K562 (cell line): ENCODE results near the gene IFNG-AS1. TPM values are rescaled to one million over a fixed set of nuclear protein-coding genes. Genes with fewer than 3 reads are reported as not detected.

Experiments
- ATAC-seq: fragments of 200-7000 bp; cut with Tn5 transposase; 3 replicates; pipeline ENCODE4 v1.9.1; 2020; ENCODE audit warnings: moderate library complexity
- BruUV-seq: library from RNA; stranded (reverse); fragments of 400-500 nt; replicated peaks from 2 replicates; lab custom pipeline; 2021; lab: Mats Ljungman, UMichigan
- CTCF ChIA-PET: fragments of 300-600 bp; formaldehyde crosslinking; extraction: SDS; loops from one replicate; lab custom pipeline; 2021; ENCODE audit warnings: low intra/inter-chr PET ratio; lab: Yijun Ruan, JAX
- POLR2A ChIA-PET: fragments of 300-600, 350-650 bp; sonication (Branson Sonifier 250); formaldehyde crosslinking; extraction: SDS; loops from one replicate; lab custom pipeline; 2021; ENCODE audit warnings: antibody characterized with exemption, inconsistent platforms; lab: Yijun Ruan, JAX
- DNase-seq, 4 experiments: peaks; one replicate each; pipeline versions ENCODE4 v3.0.0 to v3.0.0-alpha.2; 2011 to 2018; ENCODE audit warnings: low spot score in 3 of 4, mixed read lengths in 3 of 4; ENCODE audit errors: extremely low read depth in 1 of 4
- FAIRE-seq: peaks from 2 replicates; lab custom pipeline; 2011; peaks lifted over from hg19 to GRCh38; lab: Jason Lieb, UNC
- H2AFZ ChIP-seq: 2 replicates; pipeline ENCODE4 v1.6.0; 2011; ENCODE audit warnings: low read depth, low read length, control low read depth, inconsistent platforms
- H3K27ac ChIP-seq: fragments of 200-600 bp; 3 replicates; pipeline ENCODE4 v1.8.0; 2011; ENCODE audit warnings: low read depth, mild to moderate bottlenecking, control low read depth, inconsistent platforms, low read length, moderate library complexity, mixed read lengths; ENCODE audit errors: extremely low read depth
- H3K27me3 ChIP-seq, 2 experiments: fragments of 300-600 bp in 1 of 2; 2 replicates in 1 of 2; 3 replicates in 1 of 2; pipeline versions ENCODE4 v1.6.0 to v1.8.0; 2011; ENCODE audit warnings: inconsistent platforms in 2 of 2, low read length in 2 of 2, mild to moderate bottlenecking in 1 of 2, mixed read lengths in 1 of 2, moderate library complexity in 1 of 2; ENCODE audit not compliant: control insufficient read depth in 2 of 2, insufficient read depth in 2 of 2
- H3K36me3 ChIP-seq: fragments of 300-600 bp; 3 replicates; pipeline ENCODE4 v1.8.0; 2011; ENCODE audit warnings: mild to moderate bottlenecking, low read length, inconsistent platforms; ENCODE audit not compliant: control insufficient read depth, insufficient read depth
- H3K4me1 ChIP-seq, 2 experiments: fragments of 200-600 bp in 1 of 2; replicated peaks in 1 of 2; 2 replicates in 1 of 2; 3 replicates in 1 of 2; pipeline versions ENCODE4 v1.5.1 to v1.8.0; 2011; ENCODE audit warnings: inconsistent platforms in 2 of 2, low read length in 2 of 2, mild to moderate bottlenecking in 1 of 2, mixed read lengths in 1 of 2, moderate library complexity in 1 of 2; ENCODE audit not compliant: control insufficient read depth in 2 of 2, insufficient read depth in 2 of 2
- H3K4me2 ChIP-seq: 2 replicates; pipeline ENCODE4 v1.6.1; 2011; ENCODE audit warnings: low read length, control low read depth, inconsistent platforms, mixed read lengths; ENCODE audit not compliant: insufficient read depth
- H3K4me3 ChIP-seq: fragments of 200-600 bp; sonication (generic), shearing (Covaris generic); 2 replicates; pipeline ENCODE4 v1.5.1; 2016; ENCODE audit warnings: control low read depth, inconsistent platforms
- H3K79me2 ChIP-seq: fragments of 200-600 bp; 3 replicates; pipeline ENCODE4 v1.8.0; 2011; ENCODE audit warnings: low read length, inconsistent platforms; ENCODE audit not compliant: control insufficient read depth, insufficient read depth
- H3K9ac ChIP-seq, 2 experiments: 2 replicates each; pipeline versions ENCODE4 v1.6.0 to v1.6.1; 2011; ENCODE audit warnings: low read depth in 2 of 2, low read length in 2 of 2, control low read depth in 1 of 2, inconsistent platforms in 1 of 2, mild to moderate bottlenecking in 1 of 2, mixed read lengths in 1 of 2; ENCODE audit not compliant: insufficient read depth in 1 of 2
- H3K9me1 ChIP-seq: one replicate; pipeline ENCODE4 v1.6.0; 2011; ENCODE audit warnings: inconsistent platforms, mild to moderate bottlenecking, low read length, moderate library complexity; ENCODE audit not compliant: control insufficient read depth, insufficient read depth
- H3K9me3 ChIP-seq: replicated peaks from 2 replicates; pipeline ENCODE4 v1.5.1; 2011; ENCODE audit warnings: low read depth, low read length, inconsistent platforms; ENCODE audit not compliant: control insufficient read depth, insufficient read depth
- H4K20me1 ChIP-seq: replicated peaks from 2 replicates; pipeline ENCODE4 v1.6.1; 2011; ENCODE audit warnings: low read length, inconsistent platforms, mixed read lengths; ENCODE audit not compliant: control insufficient read depth, insufficient read depth
- CREB5 ChIP-seq: fragments of 250-450 bp; sonication (Bioruptor Pico); IDR thresholded peaks from 2 replicates; pipeline ENCODE4 v1.5.0; 2020; ENCODE audit warnings: mild to moderate bottlenecking
- ELK1 ChIP-seq: sonication (generic); formaldehyde crosslinking; IDR thresholded peaks from 2 replicates; pipeline ENCODE4 v1.8.1; 2022; ENCODE audit warnings: missing genetic modification reagents
- FOXP1 ChIP-seq: sonication (generic); formaldehyde crosslinking; IDR thresholded peaks from 2 replicates; pipeline ENCODE4 v1.8.0; 2022; ENCODE audit warnings: mild to moderate bottlenecking, missing genetic modification reagents
- MCM3 ChIP-seq: fragments of 450-650 bp; IDR thresholded peaks from 2 replicates; pipeline ENCODE4 v1.6.1; 2016
- SRSF3 ChIP-seq: fragments of 200-400 bp; formaldehyde crosslinking; IDR thresholded peaks from 2 replicates; pipeline ENCODE4 v1.6.1; 2016; ENCODE audit warnings: mild to moderate bottlenecking, low read length, moderate library complexity; ENCODE audit not compliant: insufficient read depth
- WGBS: fragments of 100-300 bp; shearing (Covaris generic); methylation state at CpG from one replicate; pipeline ENCODE4 v1.1.6; 2016; ENCODE audit warnings: low coverage, mixed read lengths; ENCODE audit not compliant: insufficient coverage; ENCODE audit errors: missing lambda C conversion rate; 5-methylcytosine and 5-hydroxymethylcytosine counted together
- in situ Hi-C: fragments of 300-500 bp; cut with MboI; formaldehyde crosslinking; loops from 4 replicates; pipeline ENCODE4 v1.15.0; 2018; ENCODE audit warnings: inconsistent platforms, mixed read lengths
- intact Hi-C: fragments of 100-400 bp; cut with micrococcal nuclease; formaldehyde crosslinking; loops from 2 replicates; pipeline ENCODE4 v1.14.2; 2022
- polyA plus RNA-seq, 8 experiments: library from polyadenylated mRNA; depleted of rRNA in 4 of 8; stranded (reverse) in 5 of 8; unstranded in 3 of 8; fragments of >200 nt; fragmentation: Nextera tagmentation in 2 of 8; fragmentation: Illumina TruSeq in 1 of 8; extraction: Ambion mirVana in 2 of 8; extraction: Trizol in 1 of 8; gene quantifications; 2 replicates each; pipeline versions ENCODE4 v1.2.1 to v1.2.3, GENCODE V29; 2011 to 2014; ENCODE audit warnings: inconsistent platforms in 1 of 8, missing spikeins in 1 of 8
- total RNA-seq, 7 experiments: library from RNA; depleted of rRNA in 6 of 7; stranded (reverse); fragments of >200 nt in 6 of 7; fragmentation: Illumina TruSeq in 2 of 7; extraction: Trizol in 2 of 7; gene quantifications; 2 replicates each; pipeline versions ENCODE4 v1.2.1 to v1.2.3, GENCODE V29; 2011 to 2021; ENCODE audit warnings: low replicate concordance in 1 of 7
- TF ChIP-seq, protein P1 (sequence below): IDR thresholded peaks from 2 replicates; pipeline ENCODE4 v1.6.1; 2012; ENCODE audit warnings: low read depth, low read length, improper control_type of control experiment, borderline replicate concordance
- TF ChIP-seq, protein P2 (sequence below): IDR thresholded peaks from 2 replicates; pipeline ENCODE4 v1.6.1; 2011; ENCODE audit warnings: borderline replicate concordance, low read depth, mild to moderate bottlenecking, moderate library complexity, low read length; ENCODE audit not compliant: insufficient read depth, poor library complexity, severe bottlenecking
- TF ChIP-seq, protein P3 (sequence below): sonication (generic); formaldehyde crosslinking; IDR thresholded peaks from 2 replicates; pipeline ENCODE4 v1.8.0; 2022; ENCODE audit warnings: mild to moderate bottlenecking, missing genetic modification reagents, borderline replicate concordance

IFNG-AS1 gene
- total and polyA plus RNA-seq, 9 of the 15 experiments (the other 6 are each of a cell fraction or from before 2014, with no cell fraction given), result not detected

- TF ChIP-seq, protein P1, sequence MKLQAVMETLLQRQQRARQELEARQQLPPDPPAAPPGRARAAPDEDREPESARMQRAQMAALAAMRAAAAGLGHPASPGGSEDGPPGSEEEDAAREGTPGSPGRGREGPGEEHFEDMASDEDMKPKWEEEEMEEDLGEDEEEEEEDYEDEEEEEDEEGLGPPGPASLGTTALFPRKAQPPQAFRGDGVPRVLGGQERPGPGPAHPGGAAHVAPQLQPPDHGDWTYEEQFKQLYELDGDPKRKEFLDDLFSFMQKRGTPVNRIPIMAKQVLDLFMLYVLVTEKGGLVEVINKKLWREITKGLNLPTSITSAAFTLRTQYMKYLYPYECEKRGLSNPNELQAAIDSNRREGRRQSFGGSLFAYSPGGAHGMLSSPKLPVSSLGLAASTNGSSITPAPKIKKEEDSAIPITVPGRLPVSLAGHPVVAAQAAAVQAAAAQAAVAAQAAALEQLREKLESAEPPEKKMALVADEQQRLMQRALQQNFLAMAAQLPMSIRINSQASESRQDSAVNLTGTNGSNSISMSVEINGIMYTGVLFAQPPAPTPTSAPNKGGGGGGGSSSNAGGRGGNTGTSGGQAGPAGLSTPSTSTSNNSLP, result no peak
- TF ChIP-seq, protein P2, sequence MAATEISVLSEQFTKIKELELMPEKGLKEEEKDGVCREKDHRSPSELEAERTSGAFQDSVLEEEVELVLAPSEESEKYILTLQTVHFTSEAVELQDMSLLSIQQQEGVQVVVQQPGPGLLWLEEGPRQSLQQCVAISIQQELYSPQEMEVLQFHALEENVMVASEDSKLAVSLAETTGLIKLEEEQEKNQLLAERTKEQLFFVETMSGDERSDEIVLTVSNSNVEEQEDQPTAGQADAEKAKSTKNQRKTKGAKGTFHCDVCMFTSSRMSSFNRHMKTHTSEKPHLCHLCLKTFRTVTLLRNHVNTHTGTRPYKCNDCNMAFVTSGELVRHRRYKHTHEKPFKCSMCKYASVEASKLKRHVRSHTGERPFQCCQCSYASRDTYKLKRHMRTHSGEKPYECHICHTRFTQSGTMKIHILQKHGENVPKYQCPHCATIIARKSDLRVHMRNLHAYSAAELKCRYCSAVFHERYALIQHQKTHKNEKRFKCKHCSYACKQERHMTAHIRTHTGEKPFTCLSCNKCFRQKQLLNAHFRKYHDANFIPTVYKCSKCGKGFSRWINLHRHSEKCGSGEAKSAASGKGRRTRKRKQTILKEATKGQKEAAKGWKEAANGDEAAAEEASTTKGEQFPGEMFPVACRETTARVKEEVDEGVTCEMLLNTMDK, result no peak
- TF ChIP-seq SRSF3, result no peak
Measured at GRCh38 chr12:67977668-67978067, 11.6 kb upstream of the IFNG-AS1 start (continued).

GRCh38 chr12:67980391-67980790 lies 8.9 kb upstream of the IFNG-AS1 start:
- no peak overlapping the region for H3K4me3 ChIP-seq
- no peak for FAIRE-seq
- no peak overlapping the region for H3K4me2 ChIP-seq
- no peaks in the 10 kb centered on the region for H3K79me2 ChIP-seq
- in situ Hi-C loops, result no loop called here
- DNase-seq, result no peak
- CTCF ChIA-PET, result no interaction called here
- no peak overlapping the region for H3K27ac ChIP-seq
- intact Hi-C loops, result no loop called here
- WGBS, result 0% methylated on average over 1 of the region's 1 CpG
- no peaks in the 10 kb centered on the region for H3K9me1 ChIP-seq
- no peaks in the 10 kb centered on the region for H3K9me3 ChIP-seq
- no peak for ATAC-seq
- no peaks in the 10 kb centered on the region for H3K4me1 ChIP-seq
- peaks cover 0 to 8% of the 10 kb centered on the region in 2 experiments; a peak in 1 of 5 replicates for H3K27me3 ChIP-seq
- no peak overlapping the region for H3K9ac ChIP-seq
- POLR2A ChIA-PET, result no interaction called here
- BruUV-seq, result no TSS peak
- no peak overlapping the region for H2AFZ ChIP-seq
- H3K36me3 ChIP-seq, result no peaks in the 10 kb centered on the region
- no peaks in the 10 kb centered on the region for H4K20me1 ChIP-seq
- no peak for TF ChIP-seq MCM3
- no peak for TF ChIP-seq ELK1 (CRISPR knock-in tag)
- TF ChIP-seq FOXP1 (CRISPR knock-in tag), result no peak
- no peak for TF ChIP-seq CREB5 (CRISPR knock-in tag)
- TF ChIP-seq, protein P3, sequence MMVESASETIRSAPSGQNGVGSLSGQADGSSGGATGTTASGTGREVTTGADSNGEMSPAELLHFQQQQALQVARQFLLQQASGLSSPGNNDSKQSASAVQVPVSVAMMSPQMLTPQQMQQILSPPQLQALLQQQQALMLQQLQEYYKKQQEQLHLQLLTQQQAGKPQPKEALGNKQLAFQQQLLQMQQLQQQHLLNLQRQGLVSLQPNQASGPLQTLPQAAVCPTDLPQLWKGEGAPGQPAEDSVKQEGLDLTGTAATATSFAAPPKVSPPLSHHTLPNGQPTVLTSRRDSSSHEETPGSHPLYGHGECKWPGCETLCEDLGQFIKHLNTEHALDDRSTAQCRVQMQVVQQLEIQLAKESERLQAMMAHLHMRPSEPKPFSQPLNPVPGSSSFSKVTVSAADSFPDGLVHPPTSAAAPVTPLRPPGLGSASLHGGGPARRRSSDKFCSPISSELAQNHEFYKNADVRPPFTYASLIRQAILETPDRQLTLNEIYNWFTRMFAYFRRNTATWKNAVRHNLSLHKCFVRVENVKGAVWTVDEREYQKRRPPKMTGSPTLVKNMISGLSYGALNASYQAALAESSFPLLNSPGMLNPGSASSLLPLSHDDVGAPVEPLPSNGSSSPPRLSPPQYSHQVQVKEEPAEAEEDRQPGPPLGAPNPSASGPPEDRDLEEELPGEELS, result no peak
